Kidney epithelial cell (primary cell): Measurements from ENCODE around the gene PMM1. TPM values are rescaled to one million over a fixed set of nuclear protein-coding genes. Genes with fewer than 3 reads are reported as not detected.
"Not testable (repeated sequence)": the region's sequence is repeated elsewhere in the genome, so short reads cannot be mapped to it uniquely, and the experiment has no call there.

Experiments used
- DNase-seq: peaks from one replicate; pipeline ENCODE4 v3.0.0-alpha.2; 2010; ENCODE audit warnings: low read depth
- H3K27me3 ChIP-seq: 2 replicates; pipeline ENCODE4 v1.6.0; 2011; ENCODE audit warnings: low read length; ENCODE audit not compliant: control insufficient read depth, insufficient read depth
- H3K36me3 ChIP-seq: 2 replicates; pipeline ENCODE4 v1.5.1; 2011; ENCODE audit warnings: low read length; ENCODE audit not compliant: control insufficient read depth, insufficient read depth
- H3K4me3 ChIP-seq: 2 replicates; pipeline ENCODE4 v1.5.1; 2011; ENCODE audit warnings: low read depth, mild to moderate bottlenecking, control low read depth, low read length
- CTCF ChIP-seq: IDR thresholded peaks from 2 replicates; pipeline ENCODE4 v1.5.1; 2011; ENCODE audit warnings: mild to moderate bottlenecking, moderate library complexity, low read length, control low read depth, inconsistent platforms; ENCODE audit not compliant: insufficient read depth, poor library complexity, severe bottlenecking
- total RNA-seq: library from RNA; depleted of rRNA; stranded (reverse); fragments of >200 nt; gene quantifications from 2 replicates; pipeline ENCODE4 v1.2.3, GENCODE V29; 2015

PMM1 gene
- 32.2 and 48.7 TPM in 2 replicates for total RNA-seq

- Histone ChIP-seq H3K27me3 (no peaks in the 10 kb centered on the region), H3K4me3 (peak within 1 kb of the TSS; percentile 95), H3K36me3 (no peaks in the 10 kb centered on the region)
- no peak for TF ChIP-seq CTCF
- DNase-seq = peak; percentile 94
Measured at GRCh38 chr22:41589391-41590241, at the start of gene PMM1. TSS of gene PMM1 (minus strand) at chr22:41589840. CDS start at chr22:41589805, 35 bp downstream.

- H3K4me3 ChIP-seq = no peak overlapping the region
- H3K36me3 ChIP-seq = peaks cover 2% of the 10 kb centered on the region
- no peak for TF ChIP-seq CTCF
- no peak for DNase-seq
- no peaks in the 10 kb centered on the region for H3K27me3 ChIP-seq
Measured at GRCh38 chr22:41638748-41639147, 49.1 kb upstream of the PMM1 start.

- no peak for TF ChIP-seq CTCF
- no peak for DNase-seq
- Histone ChIP-seq H3K27me3 (no peaks in the 10 kb centered on the region), H3K4me3 (no peak overlapping the region), H3K36me3 (peaks cover 2% of the 10 kb centered on the region)
Measured at GRCh38 chr22:41638124-41638523, 48.5 kb upstream of the PMM1 start.

- not testable (repeated sequence) for H3K36me3 ChIP-seq
Measured at GRCh38 chr22:41637623-41638022, 48.0 kb upstream of the PMM1 start.

GRCh38 chr22:41636467-41636866 lies 46.8 kb upstream of the PMM1 start:
- no peak for TF ChIP-seq CTCF
- DNase-seq = no peak
- H3K4me3 ChIP-seq = no peak overlapping the region
- H3K36me3 ChIP-seq = peaks cover 2% of the 10 kb centered on the region
- H3K27me3 ChIP-seq = no peaks in the 10 kb centered on the region

More at GRCh38 chr22:41637623-41638022, 48.0 kb upstream of the PMM1 start:
- DNase-seq, H3K4me3 ChIP-seq, H3K27me3 ChIP-seq: not testable (repeated sequence)

GRCh38 chr22:41634610-41635009 lies 45.0 kb upstream of the PMM1 start:
- H3K4me3 ChIP-seq, DNase-seq, H3K36me3 ChIP-seq, H3K27me3 ChIP-seq: not testable (repeated sequence)

- H3K36me3 ChIP-seq, DNase-seq, H3K4me3 ChIP-seq, H3K27me3 ChIP-seq: not testable (repeated sequence)
Measured at GRCh38 chr22:41631615-41632014, 42.0 kb upstream of the PMM1 start.

GRCh38 chr22:41631115-41631514 lies 41.5 kb upstream of the PMM1 start:
- H3K4me3 ChIP-seq, H3K36me3 ChIP-seq, H3K27me3 ChIP-seq, DNase-seq: not testable (repeated sequence)
